ENCODE results near the gene TPX2. TPM values are rescaled to one million over a fixed set of nuclear protein-coding genes. Genes with fewer than 3 reads are reported as not detected.
"Not testable (repeated sequence)": the region's sequence is repeated elsewhere in the genome, so short reads cannot be mapped to it uniquely, and the experiment has no call there.

Gene TPX2
- total RNA-seq, 4 donors from 2014 or later, result 4.4 to 26.4 (median 9.3) TPM

GRCh38 chr20:31808481-31808880 lies 69.4 kb downstream of the TPX2 start:
- no peak for DNase-seq
- Histone ChIP-seq H3K4me3 (no peak overlapping the region), H3K4me1 (no peaks in the 10 kb centered on the region), H3K9me3 (no peaks in the 10 kb centered on the region), H3K36me3 (no peaks in the 10 kb centered on the region), H3K27ac (no peak overlapping the region), H3K27me3 (no peaks in the 10 kb centered on the region)
- TF ChIP-seq CTCF (IDR thresholded peaks at IDR 0.05) (no peak), POLR2A (IDR thresholded peaks at IDR 0.05) (no peak)

- no peak for TF ChIP-seq POLR2A (IDR thresholded peaks at IDR 0.05)
- no peak for TF ChIP-seq CTCF (IDR thresholded peaks at IDR 0.05)
Observed at GRCh38 chr20:31809661-31810060, 70.6 kb downstream of the TPX2 start.

DNA sequence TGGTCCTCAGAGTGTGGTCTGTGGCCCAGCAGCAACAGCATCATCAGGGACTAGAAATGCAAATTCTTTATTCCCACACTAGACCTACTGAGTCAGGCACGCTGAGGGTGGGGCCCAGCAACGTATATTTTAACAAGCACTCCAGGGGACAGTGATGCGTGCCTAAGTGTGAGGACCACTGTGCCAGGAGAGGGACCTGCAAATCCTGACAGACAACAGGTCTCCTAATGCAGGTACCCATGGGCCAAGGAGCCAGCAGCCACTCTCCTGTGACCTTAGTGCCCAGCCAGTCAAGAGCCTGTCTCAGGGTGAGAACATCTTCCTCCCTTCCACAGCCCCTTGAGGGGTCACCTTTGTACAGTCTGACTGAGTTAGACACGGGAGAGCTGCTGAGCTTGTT lies 72.1 kb downstream of the TPX2 start:
- H3K27ac ChIP-seq, result no peak overlapping the region
- TF ChIP-seq POLR2A (IDR thresholded peaks at IDR 0.05) (no peak), CTCF (IDR thresholded peaks at IDR 0.05) (no peak)
- no peaks in the 10 kb centered on the region for H3K27me3 ChIP-seq
- H3K4me3 ChIP-seq, result no peak overlapping the region
- H3K36me3 ChIP-seq, result no peaks in the 10 kb centered on the region
- no peaks in the 10 kb centered on the region for H3K4me1 ChIP-seq
- no peak for DNase-seq
- H3K9me3 ChIP-seq, result no peaks in the 10 kb centered on the region

More at GRCh38 chr20:31809661-31810060, 70.6 kb downstream of the TPX2 start:
- Histone ChIP-seq H3K36me3 (no peaks in the 10 kb centered on the region), H3K4me1 (no peaks in the 10 kb centered on the region), H3K27me3 (no peaks in the 10 kb centered on the region), H3K9me3 (no peaks in the 10 kb centered on the region), H3K27ac (no peak overlapping the region), H3K4me3 (no peak overlapping the region)
- no peak for DNase-seq

GRCh38 chr20:31811796-31812728 lies 73.0 kb downstream of the TPX2 start:
- H3K9me3 ChIP-seq, result no peaks in the 10 kb centered on the region
- H3K4me1 ChIP-seq, result no peaks in the 10 kb centered on the region
- H3K27ac ChIP-seq, result no peak overlapping the region
- H3K27me3 ChIP-seq, result no peaks in the 10 kb centered on the region
- H3K36me3 ChIP-seq, result no peaks in the 10 kb centered on the region
- DNase-seq, result no peak
- TF ChIP-seq POLR2A (IDR thresholded peaks at IDR 0.05), result no peak
- TF ChIP-seq CTCF (IDR thresholded peaks at IDR 0.05), result no peak
- no peak overlapping the region for H3K4me3 ChIP-seq

- no peaks in the 10 kb centered on the region for H3K27me3 ChIP-seq
- H3K4me3 ChIP-seq, result no peak overlapping the region
- H3K27ac ChIP-seq, result no peak overlapping the region
- H3K36me3 ChIP-seq, result no peaks in the 10 kb centered on the region
- H3K4me1 ChIP-seq, result no peaks in the 10 kb centered on the region
- no peak for TF ChIP-seq CTCF (IDR thresholded peaks at IDR 0.05)
- no peak for TF ChIP-seq POLR2A (IDR thresholded peaks at IDR 0.05)
- no peak for DNase-seq
- H3K9me3 ChIP-seq, result no peaks in the 10 kb centered on the region
Observed at GRCh38 chr20:31813611-31814010, 74.5 kb downstream of the TPX2 start.

GRCh38 chr20:31814142-31814541 lies 75.1 kb downstream of the TPX2 start:
- H3K9me3 ChIP-seq, H3K4me3 ChIP-seq, H3K36me3 ChIP-seq: not testable (repeated sequence)

More at GRCh38 chr20:31814142-31814541, 75.1 kb downstream of the TPX2 start:
- not testable (repeated sequence) for DNase-seq, H3K27me3 ChIP-seq, H3K4me1 ChIP-seq, H3K27ac ChIP-seq

Data from Peyer's patch (tissue), 4 donors.